HepG2 (cell line): ENCODE results near the gene PLSCR4. TPM values are rescaled to one million over a fixed set of nuclear protein-coding genes. Genes with fewer than 3 reads are reported as not detected.

Source experiments
- ATAC-seq: fragments of 200-7000 bp; cut with Tn5 transposase; 3 replicates; pipeline ENCODE4 v1.9.1; 2020; ENCODE audit warnings: mild to moderate bottlenecking, moderate library complexity
- BruUV-seq: library from RNA; stranded (reverse); fragments of 400-500 nt; replicated peaks from 2 replicates; lab custom pipeline; 2021; lab: Mats Ljungman, UMichigan
- CTCF ChIA-PET: fragments of 300-600 bp; formaldehyde crosslinking; extraction: SDS; loops from one replicate; lab custom pipeline; 2021; ENCODE audit warnings: low total read pairs, inconsistent platforms, low intra/inter-chr PET ratio; lab: Yijun Ruan, JAX
- POLR2A ChIA-PET: fragments of 350-600 bp; sonication (Branson Sonifier 250); formaldehyde crosslinking; loops from one replicate; lab custom pipeline; 2020; ENCODE audit warnings: antibody characterized with exemption, inconsistent platforms; lab: Yijun Ruan, JAX
- DNase-seq: peaks from one replicate; pipeline ENCODE4 v3.0.0-alpha.2; 2015; ENCODE audit warnings: low spot score
- FAIRE-seq: peaks from 3 replicates; lab custom pipeline; 2011; peaks lifted over from hg19 to GRCh38; lab: Jason Lieb, UNC
- H2AFZ ChIP-seq: one replicate; pipeline ENCODE4 v1.6.1; 2011; ENCODE audit warnings: low read length, inconsistent platforms
- H3K27ac ChIP-seq: fragments of 300-600 bp; 3 replicates; pipeline ENCODE4 v1.8.0; 2011; ENCODE audit warnings: mixed run types, mild to moderate bottlenecking, mixed read lengths, low read length, inconsistent platforms; ENCODE audit not compliant: insufficient read depth; ENCODE audit errors: extremely low read length
- H3K27me3 ChIP-seq, 2 experiments: fragments of 200-600 bp in 1 of 2; 2 replicates in 1 of 2; 3 replicates in 1 of 2; pipeline versions ENCODE4 v1.6.0 to v1.8.0; 2011; ENCODE audit warnings: low read length in 2 of 2, mild to moderate bottlenecking in 2 of 2, moderate library complexity in 2 of 2, inconsistent platforms in 1 of 2; ENCODE audit not compliant: insufficient read depth in 2 of 2, control insufficient read depth in 1 of 2
- H3K36me3 ChIP-seq, 2 experiments: fragments of 200-600 bp in 1 of 2; replicated peaks in 1 of 2; 2 replicates in 1 of 2; 3 replicates in 1 of 2; pipeline versions ENCODE4 v1.5.1 to v1.8.0; 2011; ENCODE audit warnings: low read length in 2 of 2, inconsistent platforms in 1 of 2; ENCODE audit not compliant: insufficient read depth in 2 of 2, control insufficient read depth in 1 of 2
- H3K4me1 ChIP-seq: 2 replicates; pipeline ENCODE4 v1.5.1; 2012; ENCODE audit warnings: low read length, inconsistent platforms; ENCODE audit not compliant: insufficient read depth
- H3K4me2 ChIP-seq: 2 replicates; pipeline ENCODE4 v1.6.0; 2011; ENCODE audit warnings: low read depth, low read length, inconsistent platforms
- H3K4me3 ChIP-seq, 3 experiments: fragments of 200-600 bp in 1 of 3; sonication (generic), shearing (Covaris generic) in 1 of 3; replicated peaks in 1 of 3; 2 replicates each; pipeline ENCODE4 v1.5.1; 2011 to 2016; ENCODE audit warnings: low read length in 3 of 3, inconsistent platforms in 2 of 3, low read depth in 2 of 3, mild to moderate bottlenecking in 2 of 3, control low read depth in 1 of 3, mixed read lengths in 1 of 3; ENCODE audit not compliant: insufficient read depth in 1 of 3
- H3K79me2 ChIP-seq: one replicate; pipeline ENCODE4 v1.6.1; 2011; ENCODE audit warnings: low read length, inconsistent platforms; ENCODE audit not compliant: insufficient read depth
- H3K9ac ChIP-seq: 2 replicates; pipeline ENCODE4 v1.6.0; 2011; ENCODE audit warnings: mild to moderate bottlenecking, low read depth, low read length, inconsistent platforms; ENCODE audit not compliant: insufficient read depth
- H3K9me3 ChIP-seq: 2 replicates; pipeline ENCODE4 v1.5.1; 2012; ENCODE audit warnings: mild to moderate bottlenecking, low read length
- H4K20me1 ChIP-seq: 2 replicates; pipeline ENCODE4 v1.6.0; 2011; ENCODE audit warnings: inconsistent platforms, mild to moderate bottlenecking, low read length, moderate library complexity; ENCODE audit not compliant: insufficient read depth
- ARHGAP35 ChIP-seq: sonication (generic); formaldehyde crosslinking; IDR thresholded peaks from 2 replicates; pipeline ENCODE4 v1.9.0; 2022; ENCODE audit warnings: mild to moderate bottlenecking, inconsistent platforms, moderate library complexity, missing genetic modification reagents, borderline replicate concordance
- BORCS8-MEF2B ChIP-seq: sonication (generic); formaldehyde crosslinking; IDR thresholded peaks from 2 replicates; pipeline ENCODE4 v1.8.0; 2022; ENCODE audit warnings: mild to moderate bottlenecking, missing genetic modification reagents
- HOMEZ ChIP-seq: IDR thresholded peaks from 2 replicates; pipeline ENCODE4 v1.6.1; 2016; ENCODE audit warnings: low read depth
- MXD1 ChIP-seq: sonication (generic); formaldehyde crosslinking; IDR thresholded peaks from 2 replicates; pipeline ENCODE4 v1.4.0; 2020; ENCODE audit warnings: mild to moderate bottlenecking, missing genetic modification reagents
- NFATC3 ChIP-seq: sonication (generic); formaldehyde crosslinking; IDR thresholded peaks from 2 replicates; pipeline ENCODE4 v1.5.1; 2020; ENCODE audit warnings: mild to moderate bottlenecking, missing genetic modification reagents
- RBFOX2 ChIP-seq: fragments of 200-400 bp; formaldehyde crosslinking; IDR thresholded peaks from 2 replicates; pipeline ENCODE4 v1.6.1; 2017; ENCODE audit warnings: low read depth, mild to moderate bottlenecking, low read length
- RNF2 ChIP-seq: fragments of 450-650 bp; conservative IDR thresholded peaks from 2 replicates; pipeline ENCODE4 v1.6.1; 2016; ENCODE audit warnings: low read depth
- TEAD3 ChIP-seq: optimal IDR thresholded peaks from 2 replicates; pipeline ENCODE3; 2016; ENCODE audit warnings: borderline replicate concordance
- WGBS: methylation state at CpG from one replicate; pipeline ENCODE4 v1.1.6; 2017; ENCODE audit warnings: low lambda C conversion rate; 5-methylcytosine and 5-hydroxymethylcytosine counted together
- in situ Hi-C: cut with HindIII; loops from 2 replicates; pipeline ENCODE4 v1.10.0; 2017; ENCODE audit warnings: low pct_unique_long_range_greater_than_20kb; ENCODE audit not compliant: extremely low pct_ligation_motif_present
- intact Hi-C: fragments of 100-400 bp; cut with micrococcal nuclease; formaldehyde crosslinking; loops from one replicate; pipeline ENCODE4 v1.10.0; 2022; ENCODE audit not compliant: unreplicated experiment
- polyA plus RNA-seq, 8 experiments: library from polyadenylated mRNA; depleted of rRNA in 3 of 8; stranded (reverse) in 7 of 8; unstranded in 1 of 8; fragments of >200 nt; fragmentation: Illumina TruSeq in 4 of 8; extraction: Trizol in 4 of 8; gene quantifications; 2 replicates each; pipeline versions ENCODE4 v1.2.1 to v1.2.3, GENCODE V29; 2011 to 2016; ENCODE audit warnings: low read depth in 4 of 8, missing spikeins in 1 of 8, mixed read lengths in 1 of 8; ENCODE audit not compliant: insufficient read depth in 1 of 8
- total RNA-seq, 5 experiments: library from RNA; depleted of rRNA; stranded (reverse); fragments of >200 nt; fragmentation: Illumina TruSeq; extraction: Trizol; gene quantifications; 2 replicates each; pipeline ENCODE4 v1.2.3, GENCODE V29; 2016; ENCODE audit warnings: low read depth in 1 of 5

PLSCR4 gene
- total and polyA plus RNA-seq, 2 of the 13 experiments (the other 11 are each of a cell fraction or from before 2014, with no cell fraction given), result 1.5 to 59.0 TPM

GRCh38 chr3:146159037-146159436 is 91.9 kb downstream of the PLSCR4 start:
- intact Hi-C loops, result loop anchor here (1.0 to 10.0 kb wide), 2 partner anchors 49 to 1206 kb away; no protein-coding TSS in a partner anchor
- in situ Hi-C loops, result no loop called here
- Histone ChIP-seq H3K79me2 (peaks cover 73% of the 10 kb centered on the region), H3K9ac (peak overlapping the region; percentile 92), H3K27ac (peak overlapping the region; percentile 97), H4K20me1 (peaks cover 66% of the 10 kb centered on the region), H3K4me1 (peaks cover 65% of the 10 kb centered on the region), H3K27me3 (no peaks in the 10 kb centered on the region; a peak in 1 of 5 replicates), H3K9me3 (no peaks in the 10 kb centered on the region), H3K4me2 (peak overlapping the region; percentile 87), H2AFZ (no peak overlapping the region), H3K4me3 (peak overlapping the region; percentile 94 to 96 (median 94); a peak in 5 of 6 replicates), H3K36me3 (no peaks in the 10 kb centered on the region; a peak in 2 of 5 replicates)
- 20% methylated on average over 4 of the region's 4 CpGs for WGBS
- FAIRE-seq (no peak), DNase-seq (no peak), ATAC-seq (no peak)
- CTCF ChIA-PET, result interaction anchor here (1.5 kb wide), 1 partner anchor 94 kb away, joined by 7 read pairs; no protein-coding TSS in a partner anchor
- no peak for TF ChIP-seq BORCS8-MEF2B (CRISPR knock-in tag)
- no peak for TF ChIP-seq ARHGAP35
- no peak for TF ChIP-seq MXD1 (CRISPR knock-in tag)
- TF ChIP-seq NFATC3, result no peak
- no peak for TF ChIP-seq TEAD3 (CRISPR knock-in tag)
- BruUV-seq, result no TSS peak
- POLR2A ChIA-PET, result interaction anchor here (2.5 kb wide), 1 partner anchor 68 kb away, joined by 17 read pairs; no protein-coding TSS in a partner anchor

GRCh38 chr3:146157325-146158060 is 93.4 kb downstream of the PLSCR4 start:
- in situ Hi-C loops, result no loop called here
- peak overlapping the region; percentile 87 for H3K4me2 ChIP-seq
- peaks cover 88% of the 10 kb centered on the region for H3K79me2 ChIP-seq
- no peak overlapping the region for H2AFZ ChIP-seq
- TF ChIP-seq RBFOX2 (peak; percentile 53), RNF2 (no peak), HOMEZ (CRISPR knock-in tag) (no peak)
- BruUV-seq, result no TSS peak
- H3K9ac ChIP-seq, result peak overlapping the region; percentile 92; the same call in 1 of the 2 replicates
- H3K4me3 ChIP-seq, result peak overlapping the region; percentile 94 to 96 (median 94); a peak in 5 of 6 replicates
- CTCF ChIA-PET, result no interaction called here
- no peak for ATAC-seq
- POLR2A ChIA-PET, result interaction anchor here (1.1 kb wide), 1 partner anchor 69 kb away, joined by 3 read pairs; no protein-coding TSS in a partner anchor
- intact Hi-C loops, result loop anchor here (10.0 kb wide), 1 partner anchor 1207 kb away; no protein-coding TSS in a partner anchor
- no peak for FAIRE-seq
- H3K27ac ChIP-seq, result peak overlapping the region; percentile 53
- H3K4me1 ChIP-seq, result peaks cover 65% of the 10 kb centered on the region
- H3K27me3 ChIP-seq, result no peaks in the 10 kb centered on the region; a peak in 1 of 5 replicates
- WGBS, result 62% methylated on average over 2 of the region's 2 CpGs
- H3K36me3 ChIP-seq, result peaks cover 0 to 4% of the 10 kb centered on the region in 2 experiments; a peak in 2 of 5 replicates
- peaks cover 81% of the 10 kb centered on the region for H4K20me1 ChIP-seq
- H3K9me3 ChIP-seq, result no peaks in the 10 kb centered on the region
- no peak for DNase-seq
